Occipital lobe (tissue), 1 donor: ENCODE data around the gene SLC4A11. TPM values are rescaled to one million over a fixed set of nuclear protein-coding genes. Genes with fewer than 3 reads are reported as not detected.

Experiments used
- total RNA-seq: library from RNA; depleted of rRNA; stranded (reverse); fragments of >200 nt; gene quantifications from one replicate; pipeline ENCODE4 v1.2.3, GENCODE V29; 2014

The SLC4A11 gene
- total RNA-seq, 1 donor from 2014 or later, result not detected

Other genes with a start within 250 kb of the SLC4A11 start
- gene GNRH2, start 195.6 kb downstream of the SLC4A11 start, total RNA-seq, result not detected
- 36.0 TPM for gene MRPS26, start 193.1 kb downstream of the SLC4A11 start, total RNA-seq
- gene OXT, start 167.6 kb downstream of the SLC4A11 start, total RNA-seq, result not detected
- gene AVP, start 154.5 kb downstream of the SLC4A11 start, total RNA-seq, result not detected
- 17.8 TPM for gene FASTKD5, start 79.3 kb downstream of the SLC4A11 start, total RNA-seq
- 1.9 TPM for gene UBOX5, start 79.3 kb downstream of the SLC4A11 start, total RNA-seq
- gene LZTS3, start 65.6 kb downstream of the SLC4A11 start, total RNA-seq, result 12.0 TPM
- gene DDRGK1, start 34.5 kb downstream of the SLC4A11 start, total RNA-seq, result 22.6 TPM
- 36.3 TPM for gene ITPA, start 29.7 kb downstream of the SLC4A11 start, total RNA-seq
- gene DNAAF9, start 168.5 kb upstream of the SLC4A11 start, total RNA-seq, result 36.0 TPM
- gene ATRN, start 231.8 kb upstream of the SLC4A11 start, total RNA-seq, result 63.8 TPM